Vagina (tissue), 2 donors: ENCODE measurements around the gene PRND.

Experiments used
- POLR2AphosphoS5 ChIP-seq, 2 donors: sonication (generic); formaldehyde crosslinking; IDR thresholded peaks; one replicate each; pipeline ENCODE4 v1.9.0; 2017; ENCODE audit warnings: antibody characterized with exemption in 2 of 2, mild to moderate bottlenecking in 2 of 2, low read depth in 1 of 2; ENCODE audit not compliant: insufficient read depth in 1 of 2
- TF ChIP-seq, protein P1 (sequence below), 3 experiments: fragments of 450-650 bp in 2 of 3; fragments of 200-600 bp in 1 of 3; sonication (generic) in 1 of 3; IDR thresholded peaks; one replicate each; pipeline ENCODE4 v1.5.1; 2017 to 2019; ENCODE audit warnings: antibody characterized with exemption in 3 of 3, mild to moderate bottlenecking in 2 of 3, moderate library complexity in 2 of 3

DNA sequence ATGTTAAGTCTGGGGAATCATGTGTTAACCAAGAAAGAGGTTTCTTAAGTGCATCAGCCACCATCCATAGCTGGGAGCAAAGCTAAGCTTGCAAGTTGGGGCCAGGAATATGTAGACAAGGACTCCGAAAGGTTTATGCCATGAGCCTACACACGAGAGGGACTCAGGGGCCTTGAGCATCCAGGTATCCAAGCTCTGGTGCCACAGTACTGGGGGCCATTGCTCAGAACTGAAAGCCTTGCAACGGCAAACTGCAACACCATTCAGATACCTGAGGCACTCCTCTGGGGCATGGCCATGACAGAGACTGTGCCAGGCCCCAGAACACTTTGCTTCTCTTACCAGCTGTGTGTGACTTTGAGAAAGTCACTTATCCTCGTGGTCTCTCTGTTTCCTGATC, 27.6 kb downstream of the PRND start:
- TF ChIP-seq, protein P1, sequence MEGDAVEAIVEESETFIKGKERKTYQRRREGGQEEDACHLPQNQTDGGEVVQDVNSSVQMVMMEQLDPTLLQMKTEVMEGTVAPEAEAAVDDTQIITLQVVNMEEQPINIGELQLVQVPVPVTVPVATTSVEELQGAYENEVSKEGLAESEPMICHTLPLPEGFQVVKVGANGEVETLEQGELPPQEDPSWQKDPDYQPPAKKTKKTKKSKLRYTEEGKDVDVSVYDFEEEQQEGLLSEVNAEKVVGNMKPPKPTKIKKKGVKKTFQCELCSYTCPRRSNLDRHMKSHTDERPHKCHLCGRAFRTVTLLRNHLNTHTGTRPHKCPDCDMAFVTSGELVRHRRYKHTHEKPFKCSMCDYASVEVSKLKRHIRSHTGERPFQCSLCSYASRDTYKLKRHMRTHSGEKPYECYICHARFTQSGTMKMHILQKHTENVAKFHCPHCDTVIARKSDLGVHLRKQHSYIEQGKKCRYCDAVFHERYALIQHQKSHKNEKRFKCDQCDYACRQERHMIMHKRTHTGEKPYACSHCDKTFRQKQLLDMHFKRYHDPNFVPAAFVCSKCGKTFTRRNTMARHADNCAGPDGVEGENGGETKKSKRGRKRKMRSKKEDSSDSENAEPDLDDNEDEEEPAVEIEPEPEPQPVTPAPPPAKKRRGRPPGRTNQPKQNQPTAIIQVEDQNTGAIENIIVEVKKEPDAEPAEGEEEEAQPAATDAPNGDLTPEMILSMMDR (IDR thresholded peaks at IDR 0.05) = no peak
- no peak for TF ChIP-seq POLR2AphosphoS5 (IDR thresholded peaks at IDR 0.05; ENCODE audit: insufficient read depth in 1 of 2, low read depth in 1 of 2)
